H1 (cell line): ENCODE measurements around the gene MRGPRX2. TPM values are rescaled to one million over a fixed set of nuclear protein-coding genes. Genes with fewer than 3 reads are reported as not detected.

Source experiments
- CTCF ChIA-PET: fragments of 300-600 bp; sonication (Branson Sonifier 250); formaldehyde crosslinking; loops from one replicate; lab custom pipeline; 2021; ENCODE audit not compliant: partially characterized antibody; lab: Charles Lee
- POLR2A ChIA-PET: fragments of 300-600 bp; sonication (Branson Sonifier 250); formaldehyde crosslinking; loops from one replicate; lab custom pipeline; 2021; ENCODE audit warnings: inconsistent platforms; ENCODE audit not compliant: partially characterized antibody; lab: Charles Lee
- DNase-seq, 2 experiments: peaks; one replicate each; pipeline versions ENCODE4 v3.0.0 to v3.0.0-alpha.2; 2010 to 2022; ENCODE audit warnings: low spot score in 2 of 2, low read depth in 1 of 2, mixed read lengths in 1 of 2
- FAIRE-seq: peaks from 2 replicates; lab custom pipeline; 2011; peaks lifted over from hg19 to GRCh38; lab: Jason Lieb, UNC
- H2AFZ ChIP-seq: 2 replicates; pipeline ENCODE4 v1.8.1; 2012; ENCODE audit warnings: low read length, inconsistent platforms
- H2AK5ac ChIP-seq: 2 replicates; pipeline ENCODE4 v1.6.1; 2013; ENCODE audit warnings: low read depth, low read length
- H2BK120ac ChIP-seq: replicated peaks from 2 replicates; pipeline ENCODE3; 2013; ENCODE audit warnings: low read depth, low read length, inconsistent platforms
- H2BK12ac ChIP-seq: 2 replicates; pipeline ENCODE4 v1.6.1; 2013; ENCODE audit warnings: low read depth, low read length
- H2BK15ac ChIP-seq: 2 replicates; pipeline ENCODE4 v1.6.1; 2013; ENCODE audit warnings: low read length
- H2BK20ac ChIP-seq: 2 replicates; pipeline ENCODE4 v1.6.1; 2013; ENCODE audit warnings: low read length
- H2BK5ac ChIP-seq: 2 replicates; pipeline ENCODE4 v1.6.1; 2013; ENCODE audit warnings: low read depth, low read length
- H3K14ac ChIP-seq: 2 replicates; pipeline ENCODE4 v1.6.1; 2013; ENCODE audit warnings: inconsistent platforms; ENCODE audit not compliant: insufficient read length
- H3K18ac ChIP-seq: 2 replicates; pipeline ENCODE4 v1.6.1; 2013; ENCODE audit warnings: low read length; ENCODE audit errors: extremely low read depth
- H3K23ac ChIP-seq: 2 replicates; pipeline ENCODE4 v1.6.1; 2013; ENCODE audit warnings: inconsistent platforms; ENCODE audit not compliant: insufficient read length
- H3K23me2 ChIP-seq: 2 replicates; pipeline ENCODE4 v1.6.1; 2013; ENCODE audit warnings: low read depth, low read length
- H3K27ac ChIP-seq: 2 replicates; pipeline ENCODE4 v1.6.1; 2011; ENCODE audit warnings: low read depth, low read length, inconsistent platforms
- H3K27me3 ChIP-seq, 4 experiments: replicated peaks in 1 of 4; 1 replicate in 1 of 4; 2 replicates in 3 of 4; pipeline versions ENCODE4 v1.6.1 to v1.8.1; 2011 to 2013; ENCODE audit warnings: low read length in 3 of 4, mild to moderate bottlenecking in 3 of 4, inconsistent platforms in 2 of 4, mixed read lengths in 2 of 4, moderate library complexity in 1 of 4; ENCODE audit not compliant: control insufficient read depth in 3 of 4, insufficient read depth in 3 of 4; ENCODE audit errors: extremely low read depth in 1 of 4
- H3K36me3 ChIP-seq, 4 experiments: 2 replicates each; pipeline versions ENCODE4 v1.6.1 to v1.8.1; 2011 to 2013; ENCODE audit warnings: mild to moderate bottlenecking in 4 of 4, low read length in 3 of 4, moderate library complexity in 2 of 4, control low read depth in 1 of 4, inconsistent platforms in 1 of 4; ENCODE audit not compliant: insufficient read depth in 4 of 4, control insufficient read depth in 2 of 4
- H3K4ac ChIP-seq: replicated peaks from 2 replicates; pipeline ENCODE3; 2013; ENCODE audit warnings: low read length, low read depth, mixed read lengths, inconsistent platforms; ENCODE audit not compliant: insufficient read length
- H3K4me1 ChIP-seq, 4 experiments: replicated peaks in 1 of 4; 1 replicate in 1 of 4; 2 replicates in 3 of 4; pipeline versions ENCODE4 v1.6.1 to v1.8.1; 2011 to 2013; ENCODE audit warnings: low read length in 3 of 4, inconsistent platforms in 2 of 4, mixed read lengths in 1 of 4; ENCODE audit not compliant: insufficient read depth in 4 of 4, control insufficient read depth in 3 of 4
- H3K4me2 ChIP-seq, 2 experiments: 2 replicates each; pipeline versions ENCODE4 v1.6.1 to v1.8.1; 2011 to 2013; ENCODE audit warnings: low read depth in 2 of 2, low read length in 2 of 2, control low read depth in 1 of 2, inconsistent platforms in 1 of 2, mild to moderate bottlenecking in 1 of 2; ENCODE audit not compliant: insufficient read depth in 1 of 2
- H3K4me3 ChIP-seq, 4 experiments: fragments of 200-600, 300-600 bp in 1 of 4; sonication (generic), shearing (Covaris generic), sonication (Bioruptor Twin) in 1 of 4; 2 replicates each; pipeline versions ENCODE4 v1.5.1 to v1.8.1; 2011 to 2016; ENCODE audit warnings: low read length in 4 of 4, low read depth in 3 of 4, control low read depth in 2 of 4, inconsistent platforms in 2 of 4, mild to moderate bottlenecking in 2 of 4, mixed read lengths in 1 of 4, moderate library complexity in 1 of 4; ENCODE audit not compliant: insufficient read depth in 2 of 4; ENCODE audit errors: extremely low read depth in 1 of 4
- H3K56ac ChIP-seq: replicated peaks from 2 replicates; pipeline ENCODE3; 2013; ENCODE audit warnings: low read depth, mild to moderate bottlenecking, mixed read lengths, low read length, inconsistent platforms; ENCODE audit not compliant: insufficient read length
- H3K79me1 ChIP-seq: 2 replicates; pipeline ENCODE4 v1.6.1; 2013; ENCODE audit warnings: low read depth, low read length, control low read depth
- H3K79me2 ChIP-seq, 2 experiments: 2 replicates each; pipeline versions ENCODE4 v1.6.1 to v1.8.1; 2012 to 2013; ENCODE audit warnings: low read length in 2 of 2, mild to moderate bottlenecking in 2 of 2, inconsistent platforms in 1 of 2; ENCODE audit not compliant: insufficient read depth in 2 of 2, control insufficient read depth in 1 of 2
- H3K9ac ChIP-seq, 4 experiments: replicated peaks in 1 of 4; 1 replicate in 1 of 4; 2 replicates in 3 of 4; pipeline versions ENCODE4 v1.6.1 to v1.8.1; 2011 to 2013; ENCODE audit warnings: low read depth in 3 of 4, low read length in 3 of 4, control low read depth in 2 of 4, mild to moderate bottlenecking in 2 of 4, moderate library complexity in 2 of 4, inconsistent platforms in 1 of 4; ENCODE audit errors: extremely low read depth in 1 of 4
- H3K9me3 ChIP-seq, 2 experiments: 2 replicates each; pipeline versions ENCODE4 v1.6.1 to v1.8.1; 2012 to 2013; ENCODE audit warnings: mild to moderate bottlenecking in 2 of 2, moderate library complexity in 2 of 2, control low read depth in 1 of 2, inconsistent platforms in 1 of 2, low read depth in 1 of 2, low read length in 1 of 2, mixed read lengths in 1 of 2; ENCODE audit not compliant: insufficient read depth in 2 of 2
- H4K20me1 ChIP-seq, 2 experiments: replicated peaks in 1 of 2; 2 replicates each; pipeline versions ENCODE3 to v1.8.1; 2011 to 2013; ENCODE audit warnings: inconsistent platforms in 2 of 2, low read length in 2 of 2, mild to moderate bottlenecking in 1 of 2; ENCODE audit not compliant: insufficient read depth in 2 of 2, control insufficient read depth in 1 of 2
- H4K5ac ChIP-seq: 2 replicates; pipeline ENCODE4 v1.6.1; 2013; ENCODE audit warnings: low read length, low read depth, mixed read lengths, inconsistent platforms; ENCODE audit not compliant: insufficient read length
- H4K8ac ChIP-seq: 2 replicates; pipeline ENCODE4 v1.8.0; 2013; ENCODE audit warnings: mild to moderate bottlenecking, moderate library complexity, low read length, inconsistent platforms; ENCODE audit not compliant: insufficient read depth; ENCODE audit errors: extremely low read depth
- H4K91ac ChIP-seq: replicated peaks from 2 replicates; pipeline ENCODE3; 2013; ENCODE audit warnings: low read length, mixed read lengths, inconsistent platforms; ENCODE audit not compliant: insufficient read length
- CBX8 ChIP-seq: fragments of 300-800, 300-1000 bp; sonication (generic); IDR thresholded peaks from 2 replicates; pipeline ENCODE4 v1.7.1; 2016; ENCODE audit warnings: low read depth, low read length, borderline replicate concordance
- CEBPB ChIP-seq: IDR thresholded peaks from 2 replicates; pipeline ENCODE4 v1.6.1; 2012; ENCODE audit warnings: low read depth, low read length
- CHD2 ChIP-seq: IDR thresholded peaks from 2 replicates; pipeline ENCODE4 v1.6.1; 2012; ENCODE audit warnings: low read length, improper control_type of control experiment
- CREB1 ChIP-seq: IDR thresholded peaks from 2 replicates; pipeline ENCODE4 v1.6.1; 2012; ENCODE audit warnings: inconsistent platforms
- FOSL1 ChIP-seq: IDR thresholded peaks from 2 replicates; pipeline ENCODE4 v1.6.1; 2011; ENCODE audit warnings: mild to moderate bottlenecking, low read depth, low read length, moderate library complexity; ENCODE audit not compliant: insufficient read depth
- GABPA ChIP-seq: IDR thresholded peaks from 2 replicates; pipeline ENCODE4 v1.6.1; 2011; ENCODE audit warnings: mild to moderate bottlenecking, low read length, moderate library complexity, borderline replicate concordance; ENCODE audit not compliant: insufficient read depth
- KDM5A ChIP-seq: fragments of 200-600 bp; IDR thresholded peaks from 2 replicates; pipeline ENCODE4 v1.7.1; 2012; ENCODE audit warnings: mild to moderate bottlenecking, low read length, inconsistent platforms, mixed read lengths
- POLR2A ChIP-seq, 2 experiments: IDR thresholded peaks; 1 replicate in 1 of 2; 2 replicates in 1 of 2; pipeline ENCODE4 v1.6.1; 2011; ENCODE audit warnings: low read depth in 2 of 2, low read length in 2 of 2, mild to moderate bottlenecking in 2 of 2; ENCODE audit errors: control extremely low read depth in 1 of 2
- POU5F1 ChIP-seq: IDR thresholded peaks from 2 replicates; pipeline ENCODE4 v1.6.1; 2011; ENCODE audit warnings: low read depth, mild to moderate bottlenecking, low read length, moderate library complexity
- RAD21 ChIP-seq, 2 experiments: IDR thresholded peaks in 1 of 2; conservative IDR thresholded peaks in 1 of 2; 2 replicates each; pipeline ENCODE4 v1.6.1; 2011; ENCODE audit warnings: low read depth in 2 of 2, low read length in 2 of 2, improper control_type of control experiment in 1 of 2, inconsistent platforms in 1 of 2, mild to moderate bottlenecking in 1 of 2, moderate library complexity in 1 of 2
- RXRA ChIP-seq: IDR thresholded peaks from 2 replicates; pipeline ENCODE4 v1.6.1; 2011; ENCODE audit warnings: low read depth, mild to moderate bottlenecking, low read length, moderate library complexity; ENCODE audit not compliant: insufficient read depth
- SIRT6 ChIP-seq: IDR thresholded peaks from one replicate; pipeline ENCODE4 v1.7.1; 2012; ENCODE audit warnings: low read length, inconsistent platforms
- SP2 ChIP-seq: IDR thresholded peaks from 2 replicates; pipeline ENCODE4 v1.6.1; 2012; ENCODE audit warnings: mild to moderate bottlenecking, low read length, inconsistent platforms
- WGBS, 2 experiments: shearing (Covaris generic) in 1 of 2; methylation state at CpG; one replicate each; pipeline versions ENCODE4 v1.1.6 to v1.1.7; 2013 to 2015; ENCODE audit warnings: low lambda C conversion rate in 2 of 2, mixed read lengths in 2 of 2, inconsistent platforms in 1 of 2, low coverage in 1 of 2, missing lambda C conversion rate in 1 of 2; ENCODE audit not compliant: insufficient replicate concordance in 2 of 2, insufficient coverage in 1 of 2, insufficient read length in 1 of 2; ENCODE audit errors: extremely low coverage in 1 of 2, missing lambda C conversion rate in 1 of 2; 5-methylcytosine and 5-hydroxymethylcytosine counted together
- polyA plus RNA-seq, 7 experiments: library from polyadenylated mRNA; depleted of rRNA in 3 of 7; stranded (reverse) in 5 of 7; unstranded in 2 of 7; fragments of >200 nt in 5 of 7; fragments of 200-250 nt in 2 of 7; gene quantifications; 1 replicate in 5 of 7; 2 replicates in 1 of 7; 4 replicates in 1 of 7; pipeline versions ENCODE4 v1.2.1 to v1.2.3, GENCODE V29; 2011 to 2013; ENCODE audit warnings: missing spikeins in 2 of 7, mixed read lengths in 2 of 7
- total RNA-seq: library from RNA; stranded (reverse); fragmentation: NEBNext Ultra II Directional; extraction: Animal tissue kit (Norgen Biotek cat#: 25700); gene quantifications from 2 replicates; pipeline ENCODE4 v1.2.1, GENCODE V29; 2021

MRGPRX2 gene
- total and polyA plus RNA-seq, 2 of the 8 experiments (the other 6 are each of a cell fraction or from before 2014, with no cell fraction given): not detected

DNA sequence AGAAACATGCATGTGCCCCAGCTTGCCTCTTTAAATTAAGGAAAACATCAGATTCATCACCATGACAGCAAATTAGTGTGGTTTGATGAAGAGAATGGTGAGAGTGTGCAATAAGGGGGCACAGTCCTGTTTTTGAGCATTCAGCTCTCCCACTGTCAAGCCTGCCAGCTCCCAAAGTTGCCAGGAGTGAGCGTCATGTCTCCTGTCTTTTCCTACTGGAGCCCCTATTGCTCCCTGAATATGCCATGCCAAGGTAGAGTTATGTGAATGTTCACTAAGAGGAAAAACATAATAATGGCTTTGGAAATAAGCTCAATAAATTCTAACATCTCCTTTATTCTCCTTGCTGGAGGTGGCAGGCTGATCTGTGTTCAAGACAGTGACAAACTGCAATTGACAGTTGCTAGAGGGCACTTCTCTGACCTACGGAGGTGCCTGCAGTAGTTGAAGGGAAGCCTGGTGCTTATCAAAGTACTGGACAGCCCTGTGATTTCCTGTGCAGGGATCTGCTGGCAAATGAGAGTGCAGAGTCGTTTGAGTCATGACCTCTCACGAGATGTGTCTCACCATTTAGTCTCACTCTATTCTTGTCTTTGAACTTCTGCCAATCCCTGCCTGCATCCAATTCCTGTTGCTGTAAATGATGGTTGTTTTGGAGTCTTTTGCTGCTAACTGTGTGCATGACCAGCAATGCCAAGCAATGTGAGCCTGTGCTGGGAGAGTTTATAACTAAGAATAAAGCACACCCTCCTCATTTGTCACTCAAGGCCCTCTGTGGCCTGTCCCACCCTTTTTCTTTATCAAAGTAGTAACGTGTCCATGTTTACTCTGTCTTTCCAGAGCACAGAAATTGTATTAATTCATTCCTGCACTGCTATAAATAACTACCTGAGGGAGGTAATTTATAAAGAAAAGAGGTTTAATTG, 34.8 kb downstream of the MRGPRX2 start:
- no peak overlapping the region for H3K23ac ChIP-seq
- H3K4ac ChIP-seq: no peak overlapping the region
- no peak overlapping the region for H3K9ac ChIP-seq
- H3K79me1 ChIP-seq: no peaks in the 10 kb centered on the region
- ChIA-PET CTCF (interaction anchor here (0.6 to 1.4 kb wide), 5 partner anchors 11 to 213 kb away, joined by 3 read pairs; partner anchors contain the start of gene MRGPRX2), POLR2A (no interaction called here)
- H2BK20ac ChIP-seq: no peak overlapping the region
- H3K27ac ChIP-seq: no peak overlapping the region
- H3K14ac ChIP-seq: no peak overlapping the region
- no peaks in the 10 kb centered on the region for H3K27me3 ChIP-seq
- H2BK12ac ChIP-seq: no peak overlapping the region
- 83% methylated on average over 5 of the region's 5 CpGs; no CpG with 5 or more reads in 1 of the 2 experiments for WGBS, 2 experiments
- H3K79me2 ChIP-seq: no peaks in the 10 kb centered on the region
- FAIRE-seq (no peak), DNase-seq (no peak)
- H2BK5ac ChIP-seq: no peak overlapping the region
- H2BK15ac ChIP-seq: no peak overlapping the region
- no peak overlapping the region for H4K5ac ChIP-seq
- no peak overlapping the region for H4K91ac ChIP-seq
- H3K9me3 ChIP-seq: no peaks in the 10 kb centered on the region
- no peaks in the 10 kb centered on the region for H3K23me2 ChIP-seq
- no peak overlapping the region for H3K18ac ChIP-seq
- H2AFZ ChIP-seq: no peak overlapping the region
- H3K36me3 ChIP-seq: no peaks in the 10 kb centered on the region
- H4K8ac ChIP-seq: no peak overlapping the region
- H3K4me3 ChIP-seq: no peak overlapping the region
- H4K20me1 ChIP-seq: peaks cover 0 to 2% of the 10 kb centered on the region in 2 experiments
- no peaks in the 10 kb centered on the region for H3K4me1 ChIP-seq
- H3K56ac ChIP-seq: no peak overlapping the region
- no peak overlapping the region for H2AK5ac ChIP-seq
- no peak overlapping the region for H2BK120ac ChIP-seq
- H3K4me2 ChIP-seq: no peak overlapping the region
- TF ChIP-seq POLR2A (IDR thresholded peaks at IDR 0.05; ENCODE audit: control extremely low read depth in 1 of 2, low read depth in 2 of 2, low read length in 2 of 2): no peak
- no peak for TF ChIP-seq KDM5A
- no peak for TF ChIP-seq GABPA
- no peak for TF ChIP-seq SP2
- no peak for TF ChIP-seq CHD2
- TF ChIP-seq CBX8: no peak
- no peak for TF ChIP-seq CREB1
- TF ChIP-seq RXRA: no peak
- TF ChIP-seq CEBPB: no peak
- TF ChIP-seq SIRT6: no peak
- TF ChIP-seq RAD21 (IDR thresholded peaks at IDR 0.05 in 1 of 2, conservative IDR thresholded peaks at IDR 0.05 in 1 of 2; ENCODE audit: low read depth in 2 of 2, low read length in 2 of 2): no peak
- no peak for TF ChIP-seq FOSL1
- no peak for TF ChIP-seq POU5F1
